Astrocyte of the spinal cord (primary cell): ENCODE measurements around the gene FBXO46.

Experiments
- DNase-seq: peaks from one replicate; pipeline ENCODE4 v3.0.0; 2011; ENCODE audit warnings: low read depth, low spot score
- H3K4me3 ChIP-seq: 2 replicates; pipeline ENCODE4 v1.5.1; 2011; ENCODE audit warnings: low read depth, mild to moderate bottlenecking, low read length, moderate library complexity
- CTCF ChIP-seq: IDR thresholded peaks from 2 replicates; pipeline ENCODE4 v1.5.1; 2012; ENCODE audit warnings: low read depth, mild to moderate bottlenecking, low read length, inconsistent platforms
- in situ Hi-C: cut with HindIII; loops from 2 replicates; pipeline ENCODE4 v1.10.0; 2017; ENCODE audit warnings: low sequenced_read_pairs

Gene FBXO46

GRCh38 chr19:45768984-45769782, 38.5 kb upstream of the FBXO46 start, which contains the start of gene SIX5:
SIX5 (minus strand) TSS chr19:45769252; CDS start chr19:45768844, 408 bp downstream.
- TF ChIP-seq CTCF, result no peak
- peak; percentile 99 for DNase-seq
- peak within 1 kb of the TSS; percentile 75 for H3K4me3 ChIP-seq
- in situ Hi-C loops, result no loop called here

GRCh38 chr19:45768655-45768983, 37.9 kb upstream of the FBXO46 start:
- no peak for DNase-seq
- in situ Hi-C loops, result no loop called here
- no peak for TF ChIP-seq CTCF
- peak overlapping the region; percentile 75 for H3K4me3 ChIP-seq

GRCh38 chr19:45767881-45768654, 37.4 kb upstream of the FBXO46 start:
- peak overlapping the region; percentile 75 for H3K4me3 ChIP-seq
- in situ Hi-C loops, result no loop called here
- peak; percentile 73 for DNase-seq
- no peak for TF ChIP-seq CTCF

- H3K4me3 ChIP-seq, result peak overlapping the region; percentile 75
- TF ChIP-seq CTCF, result no peak
- in situ Hi-C loops, result no loop called here
- DNase-seq, result peak; percentile 88
These were observed 36.7 kb upstream of the FBXO46 start for GRCh38 chr19:45767410-45767880.

GRCh38 chr19:45766869-45767346, 36.2 kb upstream of the FBXO46 start:
- peak overlapping the region; percentile 75 for H3K4me3 ChIP-seq
- no peak for TF ChIP-seq CTCF
- peak; percentile 16 for DNase-seq
- in situ Hi-C loops, result no loop called here

DNA sequence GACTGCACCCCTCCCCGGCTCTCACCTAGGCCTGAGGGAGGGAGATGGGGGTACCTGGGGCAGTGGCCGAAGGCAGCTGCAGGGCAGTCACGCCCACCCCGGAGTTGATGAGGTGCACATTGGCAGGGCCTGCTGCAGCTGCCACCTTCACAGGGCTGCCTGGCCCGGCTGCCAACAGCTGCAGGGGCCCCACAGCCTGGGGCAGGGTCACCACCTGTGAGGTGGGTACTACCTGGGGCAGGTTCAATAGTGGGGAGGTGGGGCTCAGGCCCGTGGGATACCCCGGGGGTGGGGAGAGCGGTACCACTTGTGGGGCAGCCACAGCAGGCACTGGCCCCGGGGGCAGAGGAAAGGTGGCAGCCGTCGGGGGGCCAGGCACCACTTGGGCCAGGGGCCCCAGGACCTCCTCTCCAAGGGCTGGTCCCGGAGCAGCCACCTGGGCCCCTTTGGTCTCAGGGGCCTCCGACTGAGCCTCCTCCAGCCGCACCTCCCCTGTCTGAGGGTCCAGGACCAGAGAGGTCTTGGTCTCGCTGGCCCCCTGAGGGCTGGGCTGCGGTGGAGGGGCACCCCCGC, 35.7 kb upstream of the FBXO46 start:
- TF ChIP-seq CTCF, result no peak
- H3K4me3 ChIP-seq, result peak overlapping the region; percentile 75
- in situ Hi-C loops, result no loop called here
- DNase-seq, result no peak
